Erythroblast (primary cell): ENCODE data around the gene SC5D.

Experiments used
- GATA1 ChIP-seq: IDR thresholded peaks from 2 replicates; pipeline ENCODE4 v1.6.1; 2011; ENCODE audit warnings: low read depth, mild to moderate bottlenecking, control low read depth, low read length, moderate library complexity
- POLR2A ChIP-seq: IDR thresholded peaks from 2 replicates; pipeline ENCODE4 v1.6.1; 2011; ENCODE audit warnings: mild to moderate bottlenecking, low read length

DNA sequence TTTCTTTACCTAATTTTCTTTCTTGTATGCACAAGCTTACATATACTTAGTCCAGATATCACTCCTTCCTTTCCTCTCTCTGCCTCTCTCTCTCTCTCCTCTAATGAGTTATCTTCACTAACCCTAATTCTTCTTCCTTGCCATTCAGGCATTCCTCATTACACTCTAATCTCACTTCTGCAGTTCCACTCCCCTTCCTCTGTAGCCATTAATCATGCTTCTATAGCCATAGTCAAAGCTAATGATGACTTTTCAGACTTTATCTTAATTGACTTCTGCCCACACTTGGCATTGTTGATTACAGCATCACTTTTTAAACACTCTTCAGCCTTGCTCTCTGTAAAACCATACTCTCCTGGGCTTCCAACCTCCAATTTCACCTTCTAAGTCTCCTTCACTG lies 35.3 kb upstream of the SC5D start:
- no peak for TF ChIP-seq POLR2A
- TF ChIP-seq GATA1 = no peak
